Stimulated activated CD8-positive, alpha-beta memory T cell treated with anti-CD3 and anti-CD28 coated beads, Interleukin-7, amount 100 ng/mL, for 1 hour (primary cell): ENCODE results near the gene MYH7.

Experiments
- DNase-seq, 2 donors: peaks; one replicate each; pipeline ENCODE4 v3.0.0-alpha.2; 2020; ENCODE audit warnings: low read depth in 2 of 2

Gene MYH7

DNA sequence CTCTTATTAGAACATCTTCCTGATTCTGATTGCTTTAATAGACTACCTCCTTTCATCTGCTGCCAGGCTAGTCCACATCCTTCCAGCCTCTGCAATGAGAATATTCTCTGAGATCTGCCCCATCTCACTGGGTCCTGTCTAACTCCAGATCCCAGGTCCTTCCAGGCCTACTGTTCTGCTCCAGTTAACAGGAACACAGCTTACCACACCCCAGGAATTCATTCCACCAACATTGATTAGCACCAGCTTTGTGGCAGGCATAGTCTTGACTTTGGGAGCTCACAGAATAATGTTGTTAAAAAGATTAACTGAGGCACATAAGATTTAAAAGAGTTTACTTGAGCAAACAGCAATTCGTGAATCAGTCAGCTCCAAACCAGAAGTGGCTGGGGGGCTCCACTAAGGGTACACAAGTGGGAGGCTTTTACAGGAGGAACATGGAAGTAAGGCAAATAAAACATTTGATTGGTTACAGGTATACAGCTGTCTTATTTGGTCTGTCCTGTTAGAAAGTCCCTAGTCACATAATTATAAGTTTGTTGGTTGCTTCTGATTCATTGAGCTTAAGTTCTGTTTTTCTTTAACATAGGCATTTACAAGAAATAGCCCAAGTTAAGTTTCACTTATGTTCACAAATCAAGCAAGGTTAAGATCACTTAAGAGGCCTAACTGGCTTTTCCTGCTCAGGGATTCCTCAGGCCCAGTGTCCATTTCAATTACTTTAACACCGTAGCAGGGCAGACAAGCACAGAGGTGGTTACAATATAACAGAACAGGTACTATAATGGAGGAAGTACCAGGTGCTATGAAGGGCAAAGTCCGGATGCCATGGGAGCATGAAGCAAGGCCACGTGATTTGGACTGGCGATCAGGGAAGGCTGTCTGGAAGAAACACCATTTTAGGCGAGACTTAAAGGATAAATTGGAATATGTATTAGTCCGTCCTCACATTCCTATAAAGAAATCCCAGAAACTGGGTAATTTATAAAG, 12.2 kb upstream of the MYH7 start:
- DNase-seq, result no peak

DNA sequence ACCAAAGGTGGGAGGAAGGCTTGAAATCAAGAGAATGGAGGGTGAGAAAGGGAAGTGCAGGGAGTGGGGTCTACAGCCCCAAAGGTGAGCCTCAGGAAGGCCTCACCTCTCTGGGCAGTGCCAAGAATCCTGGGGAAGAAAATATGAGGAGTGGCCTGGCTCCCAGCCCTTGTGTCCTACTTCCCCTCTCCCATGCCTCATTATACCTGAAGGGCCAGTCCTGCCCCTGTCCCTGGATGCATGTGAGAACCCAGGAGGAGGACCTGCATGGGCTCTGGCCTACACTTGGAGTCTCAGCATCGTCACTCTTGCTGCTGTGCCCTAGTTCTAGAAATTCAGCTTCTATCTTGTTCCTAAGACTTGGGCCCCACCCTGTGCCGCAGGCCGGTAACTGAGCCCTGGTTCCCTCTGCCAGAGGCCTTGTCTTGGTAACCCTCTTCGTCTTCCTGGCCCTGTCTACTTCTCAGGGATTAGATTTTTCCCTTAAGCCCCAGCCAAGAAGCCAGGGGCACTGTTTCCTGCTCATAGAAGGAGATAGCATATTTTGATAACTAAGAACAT, 10.9 kb upstream of the MYH7 start:
- DNase-seq, result no peak

DNA sequence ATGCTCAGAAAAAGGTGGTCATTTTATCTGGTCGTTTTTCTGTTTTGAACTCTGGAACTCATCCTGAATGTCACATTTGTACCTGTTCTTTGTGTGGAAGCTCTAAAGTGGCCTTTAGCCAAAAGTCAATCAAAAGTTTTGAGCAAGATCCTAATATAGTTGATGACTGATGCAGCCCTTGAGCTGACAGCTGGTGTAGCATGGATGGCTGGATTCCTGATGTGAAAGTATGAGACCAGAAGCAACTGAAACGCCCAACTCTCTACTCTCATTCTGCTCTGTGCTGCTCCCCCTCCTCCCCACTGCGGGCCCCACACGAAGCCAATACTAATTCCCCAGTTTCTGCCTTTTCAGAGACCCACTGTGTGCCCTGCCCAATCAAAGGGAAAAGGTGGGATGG, 10.3 kb upstream of the MYH7 start:
- DNase-seq, result no peak

DNA sequence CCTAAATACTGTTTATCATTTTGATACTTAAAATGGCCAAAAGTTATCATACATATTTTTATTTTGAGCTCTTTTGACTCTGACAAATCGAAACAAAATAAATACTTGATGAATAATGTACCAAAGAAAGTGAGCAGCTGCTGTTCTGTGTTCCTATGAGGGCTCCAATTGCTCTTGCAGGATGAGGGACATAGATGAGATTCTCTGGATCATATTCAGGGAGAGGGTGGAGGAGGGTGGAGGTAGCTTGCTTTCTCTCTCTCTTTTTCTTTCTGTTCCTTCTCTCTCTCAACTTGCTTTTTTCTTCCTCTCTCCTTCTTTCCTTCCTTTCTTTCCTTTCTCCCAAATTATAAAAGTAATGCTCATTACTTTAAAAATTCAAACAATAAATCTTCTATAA, 8.9 kb upstream of the MYH7 start:
- DNase-seq, result no peak

DNA sequence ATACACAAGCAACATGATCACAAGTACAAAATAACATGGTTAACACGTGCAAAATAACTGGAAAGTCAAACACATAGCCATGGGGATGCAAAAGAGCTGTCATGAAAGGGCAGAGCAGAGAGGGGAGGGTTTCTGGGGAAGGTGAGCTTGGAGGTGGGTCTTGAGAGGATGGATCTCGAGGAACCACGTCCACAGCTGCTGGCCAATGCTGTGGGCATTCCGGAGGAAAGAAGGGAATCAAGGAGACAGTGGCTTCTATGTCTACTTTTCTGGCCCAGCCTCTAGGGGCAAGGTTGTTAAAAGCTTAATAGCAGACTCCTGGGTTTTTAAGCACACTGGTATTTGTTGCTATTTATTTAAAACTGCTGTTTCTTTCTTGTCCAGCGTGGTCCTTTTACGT, 8.4 kb upstream of the MYH7 start:
- no peak for DNase-seq

DNA sequence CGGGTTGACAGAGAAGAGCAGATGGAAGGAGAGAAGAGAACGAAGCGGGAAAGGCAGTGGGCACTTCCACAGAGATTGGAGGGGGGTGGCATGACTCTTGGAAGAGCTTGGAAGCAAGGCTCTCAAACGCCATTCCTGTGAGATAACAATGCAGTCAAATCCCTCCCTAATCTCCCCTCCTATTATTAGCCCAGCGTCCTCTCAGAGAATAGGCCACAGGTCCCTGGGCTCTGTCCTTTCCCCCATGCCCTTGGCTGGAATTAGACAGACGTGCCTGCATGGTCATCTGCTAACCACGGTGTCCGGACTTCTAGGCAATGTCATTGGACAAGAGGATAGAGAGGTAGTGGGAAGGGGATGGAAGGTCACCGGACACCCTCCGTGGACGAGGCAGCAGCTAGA, 8.0 kb upstream of the MYH7 start:
- no peak for DNase-seq

DNA sequence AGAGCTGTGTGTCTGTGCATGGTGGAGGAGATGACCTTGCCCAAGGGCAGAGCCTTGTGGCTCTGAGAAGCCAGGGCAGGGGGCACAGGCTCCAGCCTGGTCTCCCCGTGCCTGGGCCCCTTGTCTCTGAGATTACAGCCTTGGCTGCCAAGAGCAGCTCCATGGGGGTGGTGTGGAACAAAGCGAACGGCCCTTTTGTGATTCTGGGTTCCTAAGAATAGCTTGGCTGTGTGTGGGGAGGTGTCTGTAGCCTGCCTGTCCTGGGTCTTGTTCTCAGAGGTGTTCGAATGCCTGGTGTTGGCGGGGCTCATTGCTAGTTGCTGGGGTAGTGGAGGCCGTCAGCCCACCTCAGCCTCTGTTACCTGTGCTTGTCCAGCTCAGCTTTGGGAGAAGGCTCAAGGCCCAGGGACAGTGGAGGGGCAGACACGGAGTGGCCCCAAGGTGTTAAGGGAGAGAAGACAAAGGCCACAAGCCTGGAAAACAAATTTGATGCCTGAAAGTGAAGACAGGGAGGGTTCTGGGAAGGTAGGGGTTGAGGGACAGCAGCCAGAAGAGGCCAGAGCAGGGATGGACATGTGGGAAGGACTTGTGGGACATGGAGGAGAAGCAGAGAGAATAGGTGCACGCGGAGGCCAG, 7.4 kb upstream of the MYH7 start:
- no peak for DNase-seq

DNA sequence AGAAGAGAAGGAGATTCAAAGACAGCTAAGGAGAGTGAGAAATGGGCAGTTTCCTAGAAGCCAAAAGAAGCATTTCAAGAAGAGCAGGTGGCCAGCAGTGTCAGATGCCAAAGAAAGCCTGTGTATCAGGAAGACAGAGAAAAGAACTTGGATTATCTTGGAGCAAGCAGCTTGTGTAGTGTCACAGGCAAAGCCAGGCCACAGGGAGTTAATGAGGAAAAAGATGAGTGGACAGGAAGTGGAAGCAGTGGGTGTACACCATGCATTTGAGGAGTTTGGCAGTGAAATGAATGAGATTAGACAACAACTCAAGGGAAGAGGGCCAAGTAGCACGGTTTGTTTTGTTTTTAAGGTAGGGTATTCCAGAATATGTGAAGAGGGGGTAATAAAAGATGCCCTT, 5.6 kb upstream of the MYH7 start:
- no peak for DNase-seq

DNA sequence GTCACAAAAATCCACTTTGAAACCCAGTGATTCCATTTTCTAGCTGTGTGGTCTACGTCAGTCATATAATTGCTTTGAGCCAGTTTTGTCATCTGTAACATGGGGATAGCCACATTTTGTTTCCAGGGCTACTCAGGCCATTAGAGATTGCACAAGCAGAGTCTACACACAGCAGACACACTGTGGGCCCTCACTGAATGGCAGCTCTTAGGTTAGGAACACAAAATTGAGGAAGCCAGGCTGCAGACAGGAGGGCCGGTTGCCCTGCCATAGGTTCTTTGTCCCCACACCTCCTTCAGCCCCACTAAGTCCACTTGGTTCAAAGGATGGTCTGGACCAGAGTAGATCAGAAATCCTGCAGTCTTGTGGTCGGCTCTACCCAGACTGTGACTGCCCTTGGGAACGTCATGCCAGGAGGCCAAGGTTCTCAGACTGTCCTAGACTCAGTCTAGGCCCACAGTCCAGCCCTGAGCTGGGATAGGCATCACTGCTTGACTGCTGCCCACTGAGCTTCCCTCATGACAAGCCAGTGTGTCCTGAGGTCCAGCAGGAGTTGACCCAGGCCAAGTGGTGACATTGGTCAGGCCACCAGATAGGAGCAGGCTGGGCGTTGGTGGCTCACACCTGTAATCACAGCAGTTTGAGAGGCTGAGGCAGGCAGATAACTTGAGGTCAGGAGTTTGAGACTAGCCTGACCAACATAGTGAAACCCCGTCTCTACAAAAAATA, 3.8 kb upstream of the MYH7 start:
- DNase-seq, result no peak

DNA sequence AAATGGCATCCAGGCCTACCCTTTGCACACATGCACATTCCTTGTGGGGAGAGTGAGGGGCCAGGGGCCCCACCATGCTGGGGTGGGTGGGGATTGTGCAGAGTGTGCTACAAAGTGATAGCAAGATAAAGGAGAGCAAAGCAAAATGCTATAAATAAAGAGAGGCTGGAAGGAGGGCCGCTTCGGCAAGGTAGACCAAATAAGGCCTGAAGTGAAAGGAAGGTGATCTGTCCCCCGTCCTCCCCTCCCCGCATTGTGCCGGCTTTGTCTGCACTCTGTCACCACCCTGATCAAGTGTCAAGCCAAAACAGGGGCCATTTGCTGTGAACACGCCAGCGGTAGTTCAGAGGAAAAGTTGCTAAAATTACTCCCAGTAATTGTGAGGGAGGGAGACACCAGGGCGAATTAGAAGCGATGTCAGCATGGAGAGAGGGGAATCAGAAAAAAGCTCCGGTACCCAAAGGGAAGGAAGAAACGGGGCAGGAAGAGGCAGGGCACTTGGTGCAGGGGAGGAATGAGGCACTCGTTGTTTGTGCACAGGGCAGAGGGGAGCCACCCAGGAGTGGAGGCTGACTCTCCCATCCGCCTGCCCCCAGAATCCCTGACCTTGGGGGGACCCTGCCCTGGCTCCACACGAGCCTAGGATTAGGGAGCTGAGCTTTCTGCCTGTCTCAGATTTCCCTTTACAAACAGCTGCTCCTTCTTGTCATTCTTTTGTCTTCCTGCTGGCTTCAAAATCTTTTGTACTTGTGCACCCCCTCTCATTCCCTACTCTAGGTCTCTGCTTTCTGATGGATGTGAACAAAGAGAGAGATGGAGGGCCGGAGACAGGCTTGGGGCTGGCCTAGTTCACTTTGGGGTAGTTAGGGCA, 2.9 kb upstream of the MYH7 start:
- DNase-seq, result no peak

DNA sequence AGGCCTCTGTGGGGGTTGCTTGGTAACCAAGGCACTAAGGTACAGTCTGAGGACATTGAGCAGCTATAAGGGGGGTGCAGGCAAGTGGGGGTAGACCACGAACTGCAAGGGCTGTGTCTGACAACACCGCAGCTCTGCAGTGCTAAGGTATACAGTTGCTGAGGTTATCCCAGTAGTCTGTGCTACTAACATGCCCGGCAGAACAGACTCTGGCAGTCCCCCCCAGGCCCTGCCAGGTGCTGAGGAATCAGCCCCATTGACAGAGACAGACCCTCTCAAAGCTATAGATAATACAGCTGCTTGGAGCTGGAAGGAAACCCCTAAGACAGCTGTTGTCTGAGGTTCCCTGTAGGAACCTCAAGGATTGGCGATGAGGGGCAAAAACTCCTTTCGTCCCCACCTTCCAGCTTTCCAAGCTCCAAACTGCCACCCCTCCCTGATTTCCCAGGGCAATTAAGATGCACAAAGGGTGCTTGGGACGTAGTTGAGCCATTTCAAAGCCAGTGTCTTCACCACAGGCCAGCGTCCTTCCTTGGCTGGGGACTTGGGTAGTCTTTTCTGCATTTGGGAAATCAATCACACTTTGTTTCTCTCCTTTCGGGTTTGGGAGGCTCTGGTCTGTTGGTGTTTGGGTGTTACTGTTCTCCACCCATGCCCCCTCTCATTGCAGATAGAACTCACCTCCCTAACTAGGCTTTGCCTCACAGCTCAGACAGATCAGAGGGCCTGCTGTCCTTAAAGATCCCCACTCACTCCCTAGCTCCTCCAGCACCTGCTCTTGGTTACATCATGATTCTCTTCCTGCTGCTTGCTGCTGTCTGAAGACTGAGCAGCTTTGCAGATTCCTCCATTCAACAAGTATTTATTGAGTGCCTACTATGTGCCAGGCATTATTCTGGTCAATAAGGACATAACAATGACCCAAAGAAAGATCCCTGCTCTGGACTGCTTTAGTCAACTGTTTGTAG, 2.0 kb upstream of the MYH7 start:
- no peak for DNase-seq

DNA sequence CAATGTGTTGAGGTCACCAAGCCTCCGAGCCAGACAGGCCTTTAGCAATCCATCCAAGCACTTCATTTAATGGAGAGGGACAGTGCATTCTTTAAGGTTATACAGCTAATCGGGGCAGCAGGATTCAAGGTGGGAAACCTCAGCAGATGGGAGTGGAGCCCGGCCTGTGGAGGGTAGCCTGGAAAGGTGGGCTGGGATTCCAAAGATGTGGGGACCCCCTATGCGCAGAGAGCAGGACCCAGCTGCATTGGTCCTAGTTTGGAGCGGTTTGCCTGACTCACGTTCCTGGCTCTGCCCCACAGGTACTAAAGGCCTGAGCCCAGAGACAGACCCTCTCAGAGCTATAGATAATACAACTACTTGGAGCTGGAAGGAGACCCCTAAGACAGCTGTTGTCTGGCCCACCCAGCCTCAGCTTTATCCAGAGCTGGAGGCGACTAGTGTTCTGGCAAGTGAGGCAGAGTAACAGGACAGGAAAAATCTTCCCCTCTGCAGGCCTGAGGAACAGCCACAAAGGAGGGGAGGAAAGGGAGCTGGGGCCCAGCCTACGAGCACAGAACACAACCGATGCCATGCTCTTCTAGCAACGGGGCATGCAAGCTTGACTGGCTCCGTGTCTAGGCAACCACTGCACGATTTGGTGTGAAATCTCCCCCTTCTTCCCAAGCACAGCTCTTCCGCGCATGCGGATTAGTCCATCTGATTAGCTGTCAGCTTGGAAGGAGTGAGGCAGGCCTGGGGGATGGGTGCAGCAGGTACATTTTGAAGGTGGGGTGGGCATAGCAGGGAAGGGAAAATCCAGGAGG, 1.1 kb upstream of the MYH7 start:
- DNase-seq, result no peak

DNA sequence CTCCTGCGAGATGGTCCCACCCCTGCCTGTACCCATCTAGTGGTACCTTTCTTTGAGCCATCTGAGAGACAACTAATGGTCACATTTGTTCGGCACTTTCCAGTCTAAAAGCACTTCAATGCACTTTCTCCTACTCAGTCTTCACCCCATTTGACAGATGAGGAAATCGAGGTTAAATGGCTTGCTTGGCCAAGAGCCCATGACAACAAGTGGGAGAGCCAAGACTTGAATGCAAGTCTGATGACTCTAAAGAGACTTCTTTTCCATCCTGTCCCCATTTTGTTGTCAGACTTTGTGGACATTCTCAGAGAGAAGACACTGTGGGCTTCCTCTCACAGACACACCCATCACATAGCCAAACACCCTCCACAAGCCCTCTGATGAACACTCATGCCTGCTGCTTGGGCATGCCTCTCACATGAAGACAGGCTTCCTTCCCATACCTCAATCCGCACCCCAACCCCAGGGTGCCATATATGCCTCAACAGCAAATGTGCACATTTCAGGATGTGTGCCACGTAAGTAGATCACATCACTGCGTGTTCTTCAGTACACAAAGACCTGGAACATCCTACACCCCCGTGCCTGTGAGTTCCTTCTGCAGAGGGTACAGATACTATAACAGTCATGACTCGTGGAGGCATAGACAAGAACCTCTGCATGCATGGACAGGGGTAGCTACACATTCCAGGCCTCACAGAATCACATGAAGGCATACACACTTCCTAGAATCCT, 805 bp downstream of the MYH7 start:
- no peak for DNase-seq

DNA sequence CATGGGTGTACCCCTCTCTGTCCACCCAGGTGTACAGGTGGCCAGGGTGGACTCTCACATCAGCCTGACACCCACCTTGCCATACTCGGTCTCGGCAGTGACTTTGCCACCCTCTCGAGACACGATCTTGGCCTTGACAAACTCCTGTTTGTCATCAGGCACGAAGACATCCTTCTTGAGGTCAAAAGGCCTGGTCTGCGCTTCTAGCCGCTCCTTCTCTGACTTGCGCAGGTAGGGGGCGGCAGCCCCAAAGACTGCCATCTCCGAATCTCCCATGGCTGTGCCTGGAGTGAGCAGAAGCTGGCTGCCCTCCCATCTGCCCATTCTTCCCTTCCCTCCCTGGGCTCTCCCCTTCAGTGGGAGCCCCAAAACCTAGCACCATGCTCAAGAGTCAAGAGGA, 2.0 kb downstream of the MYH7 start:
- DNase-seq, result no peak

DNA sequence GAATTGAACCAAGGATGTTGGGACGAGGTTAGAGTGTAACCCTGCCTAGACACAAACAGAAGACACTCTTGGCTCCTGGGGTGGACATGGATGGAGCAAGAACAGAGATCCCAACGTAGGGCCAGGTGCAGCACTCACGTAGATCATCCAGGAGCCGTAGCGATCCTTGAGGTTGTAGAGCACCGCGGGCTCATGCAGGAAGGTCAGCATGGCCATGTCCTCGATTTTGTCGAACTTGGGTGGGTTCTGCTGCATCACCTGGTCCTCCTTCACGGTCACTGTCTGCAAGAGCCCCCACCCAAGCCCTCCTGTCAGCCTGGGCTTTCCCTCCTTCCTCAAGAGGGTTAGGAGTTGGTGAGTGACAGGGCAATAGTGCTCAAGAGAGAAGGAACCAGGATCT, 2.5 kb downstream of the MYH7 start:
- DNase-seq, result no peak

DNA sequence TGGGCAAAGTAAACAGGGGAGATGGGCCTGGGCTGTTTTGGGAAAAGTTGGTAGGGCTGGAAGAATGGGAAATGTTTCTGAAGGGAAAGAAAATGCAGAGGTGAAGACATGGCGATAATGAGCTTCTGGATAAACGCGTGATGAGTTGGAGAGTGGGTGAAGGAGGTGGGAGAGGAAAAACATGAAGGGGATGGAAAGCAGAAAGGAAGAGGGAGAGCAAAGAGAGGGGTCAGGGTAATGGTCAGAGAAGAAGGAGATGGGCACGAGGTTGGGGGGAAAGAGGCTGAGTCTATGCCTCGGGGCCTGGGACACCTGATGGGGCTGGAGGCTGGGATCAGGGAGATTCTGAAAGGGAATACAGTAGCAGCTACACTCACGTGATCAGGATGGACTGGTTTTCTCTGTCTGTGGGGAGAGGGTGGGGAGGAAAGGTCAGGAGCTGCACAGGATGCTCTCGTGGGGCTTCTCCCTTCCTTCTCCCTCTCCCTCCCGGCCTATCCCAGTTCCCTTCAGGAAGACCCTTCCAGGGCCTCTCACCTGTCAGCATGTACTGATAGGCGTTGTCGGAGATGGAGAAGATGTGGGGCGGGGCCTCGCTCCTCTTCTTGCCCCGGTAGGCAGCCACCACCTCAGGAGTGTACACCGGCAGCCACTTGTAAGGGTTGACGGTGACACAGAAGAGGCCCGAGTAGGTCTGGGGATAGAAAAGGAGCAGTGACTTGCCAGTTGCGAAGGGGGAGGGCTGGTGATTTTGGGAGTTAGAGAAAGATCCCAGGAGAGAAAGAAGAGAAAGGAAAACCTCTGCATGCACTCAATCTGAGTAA, 3.1 kb downstream of the MYH7 start:
- no peak for DNase-seq

DNA sequence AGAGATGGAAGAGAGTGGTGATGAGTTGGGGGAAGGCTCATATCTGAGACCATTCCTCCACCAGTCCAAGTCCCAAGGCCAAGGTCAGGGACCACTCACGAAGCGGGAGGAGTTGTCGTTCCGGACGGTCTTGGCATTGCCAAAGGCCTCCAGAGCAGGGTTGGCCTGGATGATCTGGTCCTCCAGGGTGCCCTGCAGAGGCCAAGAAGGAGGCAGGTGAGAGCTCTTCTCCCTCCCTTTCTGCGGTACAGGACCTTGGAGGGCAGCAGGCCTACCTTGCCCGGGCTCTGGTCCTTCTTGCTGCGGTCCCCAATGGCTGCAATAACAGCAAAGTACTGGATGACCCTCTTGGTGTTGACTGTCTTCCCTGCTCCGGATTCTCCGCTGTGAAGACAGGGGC, 4.0 kb downstream of the MYH7 start:
- no peak for DNase-seq

DNA sequence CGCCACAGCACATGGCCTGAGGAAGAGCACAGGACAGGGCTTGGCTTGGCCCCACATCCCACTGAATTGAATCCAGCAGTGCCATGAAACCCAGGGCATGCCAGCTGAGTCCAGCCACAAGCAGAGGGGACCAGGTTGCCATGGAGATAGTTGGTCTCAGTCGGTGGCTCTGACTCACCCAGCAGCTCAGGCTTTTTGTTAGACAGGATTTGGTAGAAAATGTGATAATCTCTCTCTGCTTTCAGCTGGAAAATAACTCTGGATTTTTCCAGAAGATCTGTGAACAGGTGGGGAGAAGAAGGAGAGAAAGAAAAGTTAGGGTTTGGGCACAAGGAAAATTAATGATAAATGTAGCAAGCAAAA, 4.8 kb downstream of the MYH7 start:
- DNase-seq, result no peak
